GM18511 (cell line): ENCODE results near the gene C2orf74.

ENCODE experiments used
- ATAC-seq: cut with Tn5 transposase; IDR thresholded peaks from one replicate; pipeline ENCODE4 v1.9.1; 2021; ENCODE audit warnings: mild to moderate bottlenecking, moderate library complexity; ENCODE audit not compliant: unreplicated experiment

Gene C2orf74

DNA sequence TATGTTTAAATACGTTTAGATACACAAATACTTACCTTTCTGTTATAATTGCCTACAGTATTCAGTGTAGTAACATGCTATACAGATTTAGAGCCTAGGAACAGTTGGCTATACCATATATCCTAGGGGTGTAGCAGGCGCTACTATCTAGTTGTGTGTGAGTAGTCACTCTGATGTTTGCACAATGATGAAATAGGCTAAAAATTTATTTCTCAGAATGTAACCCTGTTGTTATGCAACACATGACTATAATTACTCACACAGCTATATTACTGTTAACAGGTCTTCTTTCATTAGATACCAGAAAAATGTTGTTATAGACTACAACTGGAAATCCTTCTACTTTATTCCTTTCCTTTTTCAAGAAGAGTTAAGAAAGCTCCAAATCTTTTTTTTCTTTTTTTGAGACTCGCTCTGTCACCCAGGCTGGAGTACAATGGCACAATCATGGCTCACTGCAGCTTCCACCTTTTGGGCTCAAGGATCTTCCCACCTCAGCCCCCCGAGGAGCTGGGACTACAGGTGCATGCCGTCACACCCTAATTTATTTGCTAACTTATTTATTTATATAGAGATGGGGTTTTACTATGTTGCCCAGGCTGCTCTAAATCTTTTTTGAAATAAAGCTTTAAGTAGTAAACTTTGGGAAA, 48.5 kb downstream of the C2orf74 start:
- ATAC-seq: no peak

DNA sequence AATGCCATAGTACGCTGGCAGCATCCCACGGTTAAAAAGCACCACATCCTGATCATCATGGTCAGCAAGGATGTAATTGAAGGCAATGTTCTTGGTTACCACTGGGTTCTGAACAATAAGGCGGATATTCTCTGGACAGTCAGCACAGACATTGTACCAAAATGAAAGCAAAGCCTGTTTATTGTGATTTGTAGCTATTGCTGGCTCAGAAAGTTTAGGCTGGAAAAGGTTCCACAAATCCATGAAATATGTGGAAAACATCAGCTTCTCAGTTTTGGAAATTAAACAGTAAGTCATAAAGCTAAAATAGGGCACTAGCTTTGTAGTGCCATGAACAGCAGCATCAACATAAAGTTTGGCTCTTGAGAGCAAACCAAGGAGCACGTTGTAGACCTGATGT, 52.2 kb downstream of the C2orf74 start:
- no peak for ATAC-seq
